HG03060 (cell line): ENCODE data around the gene PRH1.

Source experiments
- ATAC-seq: cut with Tn5 transposase; IDR thresholded peaks from one replicate; pipeline ENCODE4 v1.9.1; 2021; ENCODE audit warnings: low read depth, moderate number of reproducible peaks; ENCODE audit not compliant: unreplicated experiment

The PRH1 gene

DNA sequence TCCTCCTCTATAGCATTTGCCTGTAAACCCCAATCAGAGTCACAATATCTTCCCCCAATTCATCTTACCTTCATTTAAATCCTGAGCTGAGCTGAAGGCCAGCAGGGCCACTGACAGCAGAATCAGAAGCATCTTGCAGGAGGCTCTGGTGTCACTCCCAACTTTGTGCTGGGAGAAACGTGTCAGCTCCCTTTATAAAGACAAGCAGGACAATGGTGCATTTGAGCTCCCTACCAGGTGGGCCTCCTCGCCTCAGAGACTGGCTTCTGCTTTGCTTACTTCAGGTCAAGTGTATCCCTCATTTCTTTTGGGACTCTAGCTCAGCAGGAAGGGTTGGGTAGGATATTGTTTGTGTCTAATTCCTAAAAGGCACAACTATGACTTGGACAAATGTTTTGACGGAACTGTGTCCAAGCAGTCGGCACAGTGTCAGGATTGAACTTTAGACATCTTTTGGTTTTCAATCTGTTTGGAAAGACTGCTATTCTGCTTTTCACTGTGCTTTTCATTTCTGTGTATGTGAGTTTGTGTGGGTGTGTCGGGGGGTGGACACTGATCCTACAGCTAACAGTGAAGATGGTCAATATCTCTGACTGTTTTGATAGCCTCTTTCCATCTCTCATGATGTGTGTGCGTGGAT lies at the start of gene PRH1:
PRH1 (minus strand) TSS at position 170 of the 640 bp plus-strand sequence; CDS start at position 132, 38 bp downstream.
- ATAC-seq, result no peak

DNA sequence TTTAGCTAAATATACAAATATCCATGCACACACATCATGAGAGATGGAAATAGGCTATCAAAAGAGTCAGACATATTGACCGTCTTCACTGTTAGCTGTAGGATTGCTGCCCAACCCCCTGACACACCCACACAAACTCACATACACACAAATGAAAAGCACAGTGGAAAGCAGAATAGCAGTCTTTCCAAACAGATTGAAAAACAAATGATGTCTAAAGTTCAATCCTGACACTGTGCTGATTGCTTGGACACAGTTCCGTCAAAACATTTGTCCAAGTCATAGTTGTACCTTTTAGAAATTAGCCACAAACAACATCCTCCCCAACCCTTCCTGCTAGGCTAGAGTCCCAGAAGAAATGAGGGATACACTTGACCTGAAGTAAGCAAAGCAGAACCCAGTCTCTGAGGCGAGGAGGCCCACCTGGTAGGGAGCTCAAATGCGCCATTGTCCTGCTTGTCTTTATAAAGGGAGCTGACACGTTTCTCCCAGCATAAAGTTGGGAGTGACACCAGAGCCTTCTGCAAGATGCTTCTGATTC lies 44.8 kb upstream of the PRH1 start, which contains the start of gene PRH2:
PRH2 (plus strand) TSS at position 491 of the 541 bp plus-strand sequence; CDS start at position 529, 38 bp downstream.
- ATAC-seq, result no peak

DNA sequence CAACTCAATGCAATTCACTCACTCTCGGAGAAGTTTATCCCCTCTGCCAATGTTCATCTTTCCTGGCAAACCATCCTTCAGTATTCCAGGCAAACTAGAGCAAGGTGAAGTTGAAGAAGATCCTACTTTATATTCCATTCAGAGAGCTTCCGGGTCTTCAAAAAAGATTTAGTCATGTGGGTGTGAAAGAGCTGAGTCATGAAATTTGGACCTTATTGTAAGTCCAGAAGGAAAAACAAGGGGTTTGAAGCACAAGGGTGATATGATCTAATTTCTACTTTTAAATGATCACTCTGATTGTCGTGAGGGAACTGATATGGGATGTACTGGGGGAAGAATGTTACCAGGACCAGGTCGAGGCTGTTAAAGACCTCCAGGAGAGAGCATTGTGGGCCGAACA lies 42.2 kb upstream of the PRH1 start:
- no peak for ATAC-seq

DNA sequence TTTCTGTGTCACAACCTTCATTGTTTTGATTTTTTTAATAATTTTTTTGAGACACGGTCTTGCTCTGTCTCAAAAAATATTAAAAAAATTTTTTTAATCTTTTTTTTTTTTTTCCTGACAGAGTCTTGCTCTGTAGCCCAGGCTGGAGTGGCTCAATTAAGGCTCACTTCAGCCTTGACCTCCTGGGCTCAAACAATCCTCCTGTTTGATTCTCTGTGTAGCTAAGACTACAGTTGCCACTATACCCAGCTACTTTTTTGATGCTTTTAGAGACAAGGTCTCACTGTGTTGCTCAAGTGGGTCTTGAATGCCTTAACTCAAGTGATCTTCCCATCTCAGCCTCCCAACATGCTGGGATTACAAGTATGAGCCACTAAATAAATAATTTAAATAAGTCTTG lies 35.8 kb upstream of the PRH1 start:
- ATAC-seq, result no peak

DNA sequence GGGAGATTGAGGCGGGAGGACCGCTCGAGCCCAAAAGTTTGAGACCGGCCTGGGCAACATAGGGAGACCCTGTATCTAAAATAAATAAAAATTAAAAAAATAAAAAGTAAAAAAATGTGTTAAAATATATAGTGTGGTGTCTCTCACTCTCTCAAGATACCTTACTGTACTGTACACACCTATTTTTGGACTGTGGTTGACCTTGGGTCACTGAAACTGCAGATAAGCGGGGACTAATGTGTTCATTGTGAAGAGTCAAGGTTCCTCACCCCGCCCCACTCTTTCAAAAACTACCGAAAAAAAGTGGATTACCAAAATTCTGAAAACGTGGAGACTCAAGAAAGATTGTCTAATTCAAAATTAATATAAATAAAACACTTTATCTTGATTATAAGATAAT lies 26.3 kb upstream of the PRH1 start:
- ATAC-seq, result no peak

DNA sequence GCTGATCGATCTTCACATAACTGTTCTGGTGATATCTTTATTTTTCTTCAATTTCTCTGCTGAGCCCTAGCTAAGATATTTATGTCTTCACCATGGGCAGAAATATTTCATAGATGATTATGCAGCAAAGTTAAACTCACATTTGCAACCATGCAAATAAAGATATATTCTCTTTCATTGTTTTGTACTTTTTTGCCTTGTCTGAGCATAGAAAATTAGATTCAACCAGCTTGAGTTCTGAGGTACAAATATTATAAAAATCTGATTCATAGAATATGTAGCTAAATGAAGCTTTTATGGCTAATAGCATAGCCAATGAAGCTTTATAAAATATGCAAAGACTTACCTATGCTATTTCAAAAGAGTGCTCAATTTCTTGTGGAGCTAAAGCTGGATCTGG lies 25.4 kb upstream of the PRH1 start, which contains the start of gene TAS2R13:
TAS2R13 (minus strand) TSS at position 101 of the 400 bp plus-strand sequence. CDS start 264 bp downstream, outside the sequence.
- no peak for ATAC-seq

DNA sequence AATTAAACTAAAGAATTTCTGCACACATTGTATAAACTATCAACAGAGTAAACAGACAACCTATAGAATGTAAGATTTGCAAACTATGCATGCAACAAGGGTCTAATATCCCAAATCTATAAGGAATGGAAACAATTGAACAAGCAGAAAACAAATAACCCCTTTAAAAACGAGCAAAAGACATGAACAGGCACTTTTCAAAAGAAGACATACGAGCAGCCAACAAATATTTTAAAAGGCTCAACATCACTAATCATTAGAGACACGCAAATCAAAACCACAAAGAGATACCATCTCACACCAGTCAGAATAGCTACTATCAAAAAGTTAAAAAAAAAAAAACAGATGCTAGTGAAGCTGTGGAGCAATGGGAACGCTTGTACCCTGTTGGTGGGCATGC lies 20.6 kb upstream of the PRH1 start:
- ATAC-seq, result no peak

DNA sequence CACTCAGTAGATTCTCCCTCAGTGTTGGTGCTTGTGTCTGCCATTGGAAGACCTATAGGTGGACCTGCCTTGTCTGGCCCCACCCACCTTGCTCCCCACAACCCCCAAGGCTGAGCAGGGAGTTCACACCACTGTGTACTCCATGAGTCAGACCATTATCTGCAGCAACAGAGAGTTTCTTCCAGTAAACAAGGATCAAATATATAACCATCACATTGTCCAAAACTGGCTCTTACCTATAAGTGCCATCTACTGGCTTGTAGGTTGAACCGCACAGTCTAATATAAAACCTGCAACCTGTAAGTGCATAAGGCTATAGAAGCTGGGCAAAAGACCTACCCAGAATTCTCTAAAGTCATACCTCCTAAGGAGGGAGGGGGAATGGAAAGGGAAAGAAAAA lies 17.4 kb upstream of the PRH1 start:
- no peak for ATAC-seq

DNA sequence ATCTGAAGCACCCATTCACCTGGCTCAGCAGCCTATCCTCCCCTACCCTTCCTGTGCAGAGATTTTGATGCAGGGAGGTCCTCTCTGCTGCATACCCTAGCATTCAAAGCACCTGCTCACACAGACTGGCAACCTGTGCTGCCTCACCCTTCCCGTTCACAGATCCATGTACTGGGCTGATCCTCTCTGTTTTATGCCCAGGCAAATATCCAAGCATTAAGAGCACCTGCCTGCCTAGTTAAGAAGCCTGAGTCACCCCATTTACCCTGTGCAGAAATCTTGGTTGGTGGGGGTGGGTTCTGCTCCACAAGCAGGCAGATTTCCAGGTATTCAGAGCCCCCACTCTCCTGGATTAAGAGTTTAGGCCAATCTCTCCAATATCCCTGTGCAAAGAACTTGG lies 16.9 kb upstream of the PRH1 start:
- no peak for ATAC-seq

DNA sequence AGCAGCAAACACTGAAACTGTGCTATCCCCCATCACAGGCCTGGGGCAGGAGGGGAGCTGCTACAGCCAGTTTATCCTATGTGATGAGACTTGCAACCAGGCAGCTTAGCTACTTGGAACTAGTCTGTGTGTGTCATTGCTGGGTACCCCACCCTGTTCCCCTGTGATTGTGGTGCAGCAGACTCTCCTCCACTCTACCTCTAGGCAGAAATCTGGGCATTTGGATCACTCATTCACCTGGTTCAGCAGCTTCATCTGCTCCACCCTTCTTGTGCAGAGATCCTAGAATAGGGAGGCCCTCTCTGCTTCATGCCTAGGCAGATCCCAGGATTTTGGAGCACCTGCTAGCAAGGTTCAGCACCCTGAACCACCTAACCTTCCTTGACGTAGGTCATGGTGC lies 16.5 kb upstream of the PRH1 start:
- ATAC-seq, result no peak

DNA sequence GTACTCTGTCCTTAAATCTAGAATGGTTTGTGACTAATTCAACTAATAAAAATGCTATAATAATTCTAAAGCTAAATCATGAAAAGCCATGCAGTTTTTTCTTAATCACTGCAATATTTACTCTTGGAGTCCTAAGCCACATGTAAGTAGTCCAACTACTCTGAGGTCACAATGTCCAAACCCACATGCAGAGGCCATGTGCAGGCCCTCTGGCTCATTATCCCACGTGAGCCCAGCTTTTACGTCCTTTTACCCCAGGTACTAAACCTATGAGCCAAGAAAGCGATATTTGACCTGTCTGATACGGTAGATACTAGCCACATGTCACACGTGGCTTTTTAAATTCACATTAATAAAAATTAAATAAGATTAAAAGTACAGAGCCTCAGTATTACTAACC lies 12.8 kb upstream of the PRH1 start:
- ATAC-seq, result no peak

DNA sequence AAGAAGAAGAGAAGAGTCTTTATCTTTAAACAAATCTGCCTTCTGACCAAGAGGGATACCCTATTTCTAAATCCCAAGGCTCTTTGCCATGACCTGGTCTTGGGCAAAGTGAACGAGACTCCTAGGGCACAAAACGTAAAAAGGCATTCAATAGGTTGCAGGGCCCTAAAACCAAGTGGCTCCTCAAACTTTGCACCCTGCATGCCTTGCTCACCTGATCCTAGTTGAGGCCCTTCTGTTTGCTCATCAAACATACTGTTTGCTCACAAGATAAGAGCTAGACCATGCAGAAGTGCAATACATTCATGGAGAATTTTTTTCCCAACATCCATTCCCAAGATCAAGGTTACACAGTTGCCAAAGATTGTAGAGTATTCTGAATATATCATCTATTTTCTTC lies 7.9 kb upstream of the PRH1 start:
- ATAC-seq, result no peak

DNA sequence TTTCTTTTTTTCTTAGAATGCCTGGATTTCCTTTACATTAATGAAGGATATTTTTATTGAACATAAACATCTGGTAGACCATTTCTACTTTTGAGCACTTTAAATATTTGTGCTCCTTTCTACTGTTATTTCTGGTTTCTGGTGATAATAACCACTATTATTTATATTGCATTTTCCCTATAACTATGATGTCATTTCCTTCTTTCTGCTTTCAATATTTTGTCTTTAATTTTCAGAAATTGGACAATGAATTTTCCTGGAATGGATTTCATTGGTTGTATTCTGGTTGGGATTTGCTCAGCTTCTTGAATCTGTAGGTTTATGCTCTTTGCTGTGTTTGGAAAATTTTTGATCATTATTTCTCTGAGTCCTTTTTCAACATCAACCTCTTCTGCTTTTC lies 5.2 kb upstream of the PRH1 start:
- ATAC-seq, result no peak

DNA sequence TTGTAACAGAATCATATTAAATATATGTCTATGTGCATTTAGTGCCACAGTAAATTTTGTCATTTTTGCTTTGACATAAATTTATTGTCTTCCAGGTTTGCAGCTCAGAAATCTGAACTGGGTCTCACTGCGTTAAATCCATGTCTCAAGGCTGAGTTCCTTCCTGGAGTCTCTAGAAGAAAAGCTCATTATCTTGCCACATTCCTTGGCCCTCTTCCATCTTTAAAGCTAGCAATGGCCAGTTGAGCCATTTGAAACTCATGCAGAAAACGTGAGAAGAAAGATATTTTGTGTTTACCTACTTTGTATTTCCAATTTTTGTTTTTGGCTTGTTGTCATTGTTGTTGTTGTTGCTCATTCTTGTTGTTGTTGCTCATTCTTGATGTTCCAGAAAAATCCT lies 10.7 kb downstream of the PRH1 start:
- no peak for ATAC-seq

DNA sequence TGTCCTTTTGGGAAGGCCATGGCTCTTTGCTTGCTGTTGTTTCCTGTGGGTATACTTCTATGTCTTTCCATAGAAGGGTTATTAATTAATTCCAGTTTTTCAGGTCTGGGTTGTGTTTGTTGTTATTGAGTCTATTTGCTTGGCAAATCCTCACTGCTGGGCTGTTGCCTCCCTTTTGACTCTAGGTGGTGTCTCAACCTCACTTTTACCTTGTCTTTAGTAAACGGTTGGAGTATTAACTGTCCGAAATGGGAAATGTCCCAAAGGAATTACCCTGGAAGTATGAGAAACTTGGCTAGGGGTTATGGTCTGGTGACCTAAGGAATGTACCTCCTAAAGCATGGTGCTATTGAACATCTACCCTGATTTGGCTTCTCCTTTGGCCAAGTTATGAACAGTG lies 16.7 kb downstream of the PRH1 start:
- no peak for ATAC-seq

DNA sequence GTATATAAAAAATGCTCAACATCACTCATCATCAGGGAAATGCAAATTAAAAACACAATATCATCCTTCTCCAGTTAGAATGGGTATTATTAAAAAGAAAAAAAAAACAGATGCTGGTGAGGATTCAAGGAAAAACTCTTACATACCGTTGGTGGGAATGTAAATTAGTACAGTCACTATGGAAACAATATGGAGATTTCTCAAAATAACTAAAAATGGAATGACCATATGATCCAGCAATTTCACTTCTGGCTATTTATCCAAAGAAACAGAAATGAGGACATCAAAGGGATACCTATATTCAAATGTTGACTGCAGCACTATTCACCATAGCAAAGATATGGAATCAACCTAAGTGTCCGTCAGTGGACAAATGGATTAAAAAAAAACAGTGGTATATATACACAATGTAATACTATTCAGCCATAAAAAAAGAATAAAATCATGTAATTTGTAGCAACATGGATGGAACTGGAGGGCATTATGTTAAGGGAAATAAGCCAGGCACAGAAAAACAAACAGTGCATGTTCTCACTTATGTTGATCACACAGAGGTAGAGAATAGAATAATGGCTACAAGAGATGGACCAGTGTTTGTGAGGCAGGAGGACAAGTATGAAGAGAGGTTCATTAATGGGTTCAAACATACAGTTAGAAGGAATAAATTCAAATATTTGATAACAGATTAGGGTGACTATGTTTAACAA lies 20.4 kb downstream of the PRH1 start:
- no peak for ATAC-seq

DNA sequence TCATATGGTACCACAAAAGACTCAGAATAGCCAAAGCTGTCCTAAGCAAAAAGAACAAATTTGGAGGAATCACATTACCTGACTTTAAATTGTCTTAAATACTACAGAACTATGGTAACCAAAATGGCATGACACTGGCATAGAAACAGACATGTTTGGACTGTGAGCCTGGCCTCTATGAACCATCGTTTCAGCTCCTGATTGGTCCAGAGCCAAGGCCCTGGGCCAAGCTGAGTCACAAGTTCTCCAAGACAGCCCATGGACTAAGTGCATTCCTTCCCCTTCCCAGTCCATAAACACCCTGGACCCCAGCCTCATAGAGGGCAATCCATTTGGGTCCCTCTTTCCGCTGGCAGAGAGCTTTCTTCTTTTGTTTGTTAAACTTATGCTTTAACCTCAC lies 22.7 kb downstream of the PRH1 start:
- no peak for ATAC-seq

DNA sequence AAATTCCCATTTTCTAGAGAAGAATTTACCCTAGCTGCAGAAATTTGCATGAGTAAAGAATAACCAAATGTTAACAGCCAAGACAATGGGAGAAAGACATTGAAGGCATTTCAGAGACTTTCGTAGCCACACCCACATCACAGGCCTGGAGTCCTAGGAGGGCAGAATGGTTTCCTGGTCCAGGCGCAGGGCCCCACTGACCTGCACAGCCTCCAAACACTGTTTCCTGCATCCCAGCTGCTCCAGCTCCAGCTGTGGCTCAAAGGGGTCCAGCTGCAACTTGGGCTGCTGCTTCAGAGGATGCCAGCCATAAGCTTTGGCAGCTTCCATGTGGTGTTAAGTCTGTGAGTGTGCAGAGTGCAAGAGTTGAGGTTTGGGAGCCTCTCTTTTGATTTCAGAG lies 28.2 kb downstream of the PRH1 start:
- ATAC-seq, result no peak

DNA sequence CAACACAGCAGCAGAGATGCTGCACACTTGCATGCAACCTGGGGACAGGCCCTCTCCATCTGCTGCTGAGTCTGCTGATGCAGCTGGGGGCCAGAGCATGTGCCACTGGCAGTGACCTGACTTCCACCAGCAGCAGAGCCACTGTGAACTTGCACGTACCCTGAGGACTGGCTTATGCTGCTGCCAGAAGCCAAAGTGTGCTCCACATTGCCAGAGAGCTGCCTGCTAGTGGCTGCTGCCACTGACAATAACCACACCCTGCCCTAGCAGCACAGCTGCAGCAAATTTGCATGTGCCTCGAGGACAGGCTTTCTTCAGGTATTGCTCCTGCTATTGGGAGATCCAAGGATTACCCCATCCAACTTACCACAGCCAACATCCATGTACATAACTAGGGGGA lies 30.3 kb downstream of the PRH1 start:
- ATAC-seq, result no peak

DNA sequence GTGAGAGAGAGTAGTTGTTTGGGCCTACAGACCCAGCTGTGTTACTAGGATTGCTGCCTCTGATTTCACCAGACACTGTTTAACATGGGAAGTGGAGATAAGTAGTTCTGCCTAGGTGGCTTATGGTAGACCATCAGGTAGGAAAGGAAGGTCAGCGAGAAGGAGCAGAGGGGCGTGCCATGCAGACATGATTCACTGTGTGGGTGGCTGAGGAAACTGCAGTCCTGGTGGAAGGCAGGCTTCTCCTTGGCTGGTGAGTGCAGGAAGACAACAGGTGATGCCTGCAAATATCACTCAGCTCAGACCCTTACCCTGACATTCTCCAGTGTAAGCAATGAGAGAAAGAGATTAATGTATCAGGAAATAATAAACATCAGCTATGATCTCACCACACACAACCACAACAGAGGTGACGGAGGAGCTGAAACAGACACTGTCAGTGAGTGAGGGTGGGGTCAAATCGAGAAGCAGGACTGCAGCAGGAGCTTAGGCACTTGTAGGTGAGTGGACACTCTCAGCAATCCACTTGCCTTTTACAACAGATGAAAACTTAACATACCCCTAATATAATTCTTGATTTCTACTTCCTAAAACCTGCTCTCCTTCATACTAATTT lies 32.7 kb downstream of the PRH1 start:
- no peak for ATAC-seq

DNA sequence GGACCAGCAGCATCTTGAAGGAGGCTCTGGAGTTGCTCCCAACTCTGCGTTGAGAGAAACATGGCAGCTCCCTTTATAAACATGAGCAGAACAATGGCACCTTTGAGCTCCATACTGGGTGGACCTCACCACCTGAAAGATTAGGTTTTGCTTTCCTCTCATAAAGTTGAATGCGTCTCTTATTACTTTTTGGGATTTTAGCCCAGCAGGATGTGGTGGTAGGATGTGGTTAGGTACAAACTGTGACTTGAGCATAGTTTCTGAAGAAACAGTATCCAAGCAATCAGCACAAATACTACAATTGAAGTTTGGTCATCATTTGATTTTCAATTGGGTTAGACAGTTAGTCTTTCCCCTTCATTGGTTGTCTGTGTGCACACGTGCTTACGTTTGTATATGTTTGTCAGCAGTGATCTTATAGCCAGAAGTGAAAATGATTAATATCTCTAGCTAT lies 34.6 kb downstream of the PRH1 start, which contains the start of gene PRR4:
PRR4 (minus strand) TSS at position 51 of the 454 bp plus-strand sequence; CDS start at position 13, 38 bp downstream.
- no peak for ATAC-seq
